GM18517 (cell line): Measurements from ENCODE around the gene NR1D2.
A peak's percentile ranks its signal among the peaks of the same experiment; 100 is the strongest.
"Not testable (repeated sequence)": the region's sequence is repeated elsewhere in the genome, so short reads cannot be mapped to it uniquely, and the experiment has no call there.

Source experiments
- ATAC-seq: cut with Tn5 transposase; IDR thresholded peaks from one replicate; pipeline ENCODE4 v1.9.1; 2021; ENCODE audit warnings: mild to moderate bottlenecking, moderate library complexity; ENCODE audit not compliant: unreplicated experiment

NR1D2 gene

GRCh38 chr3:23944861-23945662 is at the start of gene NR1D2:
TSS of gene NR1D2 (plus strand) at chr3:23945286. CDS start at chr3:23945579, 293 bp downstream.
- peak; percentile 23 for ATAC-seq

GRCh38 chr3:23900744-23901143 is 44.3 kb upstream of the NR1D2 start:
- ATAC-seq, result no peak

GRCh38 chr3:23904545-23904944 is 40.5 kb upstream of the NR1D2 start:
- ATAC-seq, result no peak

GRCh38 chr3:23909341-23909740 is 35.7 kb upstream of the NR1D2 start:
- no peak for ATAC-seq

GRCh38 chr3:23911397-23911796 is 33.7 kb upstream of the NR1D2 start:
- ATAC-seq, result no peak

GRCh38 chr3:23912335-23912734 is 32.8 kb upstream of the NR1D2 start:
- not testable (repeated sequence) for ATAC-seq

- ATAC-seq, result no peak
These were observed 31.9 kb upstream of the NR1D2 start for GRCh38 chr3:23913182-23913581.

- no peak for ATAC-seq
These were observed 31.0 kb upstream of the NR1D2 start for GRCh38 chr3:23913873-23914743.

- ATAC-seq, result no peak
These were observed 29.5 kb upstream of the NR1D2 start for GRCh38 chr3:23915537-23916108.

- peak; percentile 59 for ATAC-seq
These were observed 28.8 kb upstream of the NR1D2 start for GRCh38 chr3:23916152-23916885.

- ATAC-seq, result peak; percentile 94
These were observed 28.0 kb upstream of the NR1D2 start, which contains the start of the genes NKIRAS1 and RPL15 for GRCh38 chr3:23916886-23917678. TSS of gene NKIRAS1 (minus strand) at chr3:23916990. CDS start at chr3:23910904, 6,086 bp downstream. TSS of gene RPL15 (plus strand) at chr3:23917132. CDS start at chr3:23917860, 728 bp downstream.

- ATAC-seq, result not testable (repeated sequence)
These were observed 27.3 kb upstream of the NR1D2 start for GRCh38 chr3:23917679-23918303.

GRCh38 chr3:23918331-23918730 is 26.8 kb upstream of the NR1D2 start:
- ATAC-seq, result not testable (repeated sequence)

- ATAC-seq, result no peak
These were observed 25.5 kb upstream of the NR1D2 start for GRCh38 chr3:23919628-23920027.

GRCh38 chr3:23920151-23920655 is 24.9 kb upstream of the NR1D2 start:
- no peak for ATAC-seq

- ATAC-seq, result no peak
These were observed 24.0 kb upstream of the NR1D2 start for GRCh38 chr3:23921052-23921511.

GRCh38 chr3:23923786-23924185 is 21.3 kb upstream of the NR1D2 start:
- no peak for ATAC-seq

GRCh38 chr3:23926246-23926645 is 18.8 kb upstream of the NR1D2 start:
- no peak for ATAC-seq

- ATAC-seq, result no peak
These were observed 18.4 kb upstream of the NR1D2 start for GRCh38 chr3:23926736-23927135.
